Right renal cortex interstitium (tissue), 3 donors: ENCODE measurements around the gene MED29. TPM values are rescaled to one million over a fixed set of nuclear protein-coding genes. Genes with fewer than 3 reads are reported as not detected.
A peak's percentile ranks its signal among the peaks of the same experiment; 100 is the strongest.
"Not testable (repeated sequence)": the region's sequence is repeated elsewhere in the genome, so short reads cannot be mapped to it uniquely, and the experiment has no call there.

ENCODE experiments used
- DNase-seq, 3 donors: peaks; one replicate each; pipeline ENCODE4 v3.0.0-alpha.2; 2013; ENCODE audit warnings: low read depth in 3 of 3, low spot score in 2 of 3
- polyA plus RNA-seq, 3 donors: library from polyadenylated mRNA; unstranded; fragments of 120-200 nt; gene quantifications; one replicate each; pipeline ENCODE4 v1.2.1, GENCODE V29; 2013; ENCODE audit not compliant: insufficient read length in 3 of 3

MED29 gene
- polyA plus RNA-seq, 3 donors: 38.8 to 41.8 (median 39.4) TPM

- DNase-seq: no peak
Observed at GRCh38 chr19:39369200-39369599, 22.0 kb upstream of the MED29 start.

GRCh38 chr19:39370735-39371134 lies 20.4 kb upstream of the MED29 start:
- DNase-seq: no peak

GRCh38 chr19:39372047-39372802 lies 19.0 kb upstream of the MED29 start:
- DNase-seq: peak; percentile 56 to 60 (median 56)

GRCh38 chr19:39372941-39373340 lies 18.2 kb upstream of the MED29 start:
- no peak for DNase-seq

- no peak for DNase-seq
Observed at GRCh38 chr19:39375929-39376328, 15.2 kb upstream of the MED29 start.

GRCh38 chr19:39377373-39378362 lies 13.5 kb upstream of the MED29 start:
- DNase-seq: no peak

GRCh38 chr19:39379366-39379765 lies 11.8 kb upstream of the MED29 start:
- not testable (repeated sequence) for DNase-seq

GRCh38 chr19:39379865-39380396 lies 11.2 kb upstream of the MED29 start:
- DNase-seq: no peak

GRCh38 chr19:39380521-39381502 lies 10.4 kb upstream of the MED29 start:
- DNase-seq: no peak

- DNase-seq: no peak
Observed at GRCh38 chr19:39381910-39382611, 9.1 kb upstream of the MED29 start.

- no peak for DNase-seq
Observed at GRCh38 chr19:39382991-39383828, 8.0 kb upstream of the MED29 start.

GRCh38 chr19:39384839-39385568 lies 6.2 kb upstream of the MED29 start:
- no peak for DNase-seq

- DNase-seq: no peak
Observed at GRCh38 chr19:39385629-39386411, 5.4 kb upstream of the MED29 start.

GRCh38 chr19:39386557-39386956 lies 4.6 kb upstream of the MED29 start:
- DNase-seq: no peak

GRCh38 chr19:39388657-39389056 lies 2.5 kb upstream of the MED29 start:
- no peak for DNase-seq

- DNase-seq: no peak
Observed at GRCh38 chr19:39389631-39390414, 1.4 kb upstream of the MED29 start.

- no peak for DNase-seq
Observed at GRCh38 chr19:39390451-39390750, 777 bp upstream of the MED29 start.
